ENCODE results near the gene ID1.
"Not testable (repeated sequence)": the region's sequence is repeated elsewhere in the genome, so short reads cannot be mapped to it uniquely, and the experiment has no call there.

ID1 gene

GRCh38 chr20:31628057-31628456 lies 23.0 kb downstream of the ID1 start:
- H3K27ac Mint-ChIP-seq; H3K27me3 Mint-ChIP-seq (ENCODE audit: low read depth); H3K36me3 Mint-ChIP-seq (ENCODE audit: low read depth); H3K9me3 Mint-ChIP-seq; H3K4me1 Mint-ChIP-seq (ENCODE audit: low read depth); H3K4me3 Mint-ChIP-seq: not testable (repeated sequence)

- Mint-ChIP-seq H3K9me3 (no peaks in the 10 kb centered on the region), H3K27me3 (ENCODE audit: low read depth) (no peaks in the 10 kb centered on the region), H3K4me1 (ENCODE audit: low read depth) (peaks cover 4% of the 10 kb centered on the region), H3K27ac (no peak overlapping the region), H3K36me3 (ENCODE audit: low read depth) (no peaks in the 10 kb centered on the region), H3K4me3 (no peak overlapping the region)
Measured at GRCh38 chr20:31630187-31630790, 25.2 kb downstream of the ID1 start.

- Mint-ChIP-seq H3K9me3 (no peaks in the 10 kb centered on the region), H3K27ac (no peak overlapping the region), H3K4me1 (ENCODE audit: low read depth) (peaks cover 4% of the 10 kb centered on the region), H3K27me3 (ENCODE audit: low read depth) (no peaks in the 10 kb centered on the region), H3K36me3 (ENCODE audit: low read depth) (no peaks in the 10 kb centered on the region), H3K4me3 (no peak overlapping the region)
Measured at GRCh38 chr20:31632548-31633338, 27.7 kb downstream of the ID1 start.

- Mint-ChIP-seq H3K36me3 (ENCODE audit: low read depth) (no peaks in the 10 kb centered on the region), H3K27me3 (ENCODE audit: low read depth) (no peaks in the 10 kb centered on the region), H3K4me3 (no peak overlapping the region), H3K9me3 (no peaks in the 10 kb centered on the region), H3K27ac (no peak overlapping the region), H3K4me1 (ENCODE audit: low read depth) (peaks cover 4% of the 10 kb centered on the region)
Measured at GRCh38 chr20:31633339-31633914, 28.3 kb downstream of the ID1 start.

- peaks cover 16% of the 10 kb centered on the region for H3K27me3 Mint-ChIP-seq (ENCODE audit: low read depth)
- no peaks in the 10 kb centered on the region for H3K36me3 Mint-ChIP-seq (ENCODE audit: low read depth)
- no peaks in the 10 kb centered on the region for H3K9me3 Mint-ChIP-seq
- H3K4me1 Mint-ChIP-seq (ENCODE audit: low read depth): no peaks in the 10 kb centered on the region
- H3K4me3 Mint-ChIP-seq: no peak within 1 kb of the TSS
- H3K27ac Mint-ChIP-seq: no peak within 1 kb of the TSS
Measured at GRCh38 chr20:31637660-31638059, 32.6 kb downstream of the ID1 start, which contains the start of gene COX4I2. Gene COX4I2, plus strand, starts transcription at chr20:31637912. Its CDS starts 1,106 bp downstream, at chr20:31639018.

- Mint-ChIP-seq H3K9me3 (no peaks in the 10 kb centered on the region), H3K4me1 (ENCODE audit: low read depth) (peaks cover 5% of the 10 kb centered on the region), H3K36me3 (ENCODE audit: low read depth) (no peaks in the 10 kb centered on the region), H3K4me3 (no peak overlapping the region), H3K27me3 (ENCODE audit: low read depth) (peaks cover 20% of the 10 kb centered on the region), H3K27ac (no peak overlapping the region)
Measured at GRCh38 chr20:31638317-31638716, 33.2 kb downstream of the ID1 start.

- H3K4me3 Mint-ChIP-seq: no peak overlapping the region
- H3K27ac Mint-ChIP-seq: no peak overlapping the region
- H3K27me3 Mint-ChIP-seq (ENCODE audit: low read depth): peaks cover 25% of the 10 kb centered on the region
- no peaks in the 10 kb centered on the region for H3K36me3 Mint-ChIP-seq (ENCODE audit: low read depth)
- H3K9me3 Mint-ChIP-seq: no peaks in the 10 kb centered on the region
- H3K4me1 Mint-ChIP-seq (ENCODE audit: low read depth): peaks cover 5% of the 10 kb centered on the region
Measured at GRCh38 chr20:31638816-31639215, 33.7 kb downstream of the ID1 start.

GRCh38 chr20:31640259-31640658 lies 35.2 kb downstream of the ID1 start:
- peaks cover 5% of the 10 kb centered on the region for H3K4me1 Mint-ChIP-seq (ENCODE audit: low read depth)
- H3K27me3 Mint-ChIP-seq (ENCODE audit: low read depth): peaks cover 29% of the 10 kb centered on the region
- H3K9me3 Mint-ChIP-seq: no peaks in the 10 kb centered on the region
- no peak overlapping the region for H3K27ac Mint-ChIP-seq
- no peaks in the 10 kb centered on the region for H3K36me3 Mint-ChIP-seq (ENCODE audit: low read depth)
- no peak overlapping the region for H3K4me3 Mint-ChIP-seq

- Mint-ChIP-seq H3K9me3 (no peaks in the 10 kb centered on the region), H3K36me3 (ENCODE audit: low read depth) (no peaks in the 10 kb centered on the region), H3K27ac (no peak overlapping the region), H3K27me3 (ENCODE audit: low read depth) (peaks cover 29% of the 10 kb centered on the region), H3K4me3 (no peak overlapping the region), H3K4me1 (ENCODE audit: low read depth) (peaks cover 5% of the 10 kb centered on the region)
Measured at GRCh38 chr20:31641391-31641790, 36.3 kb downstream of the ID1 start.

GRCh38 chr20:31642837-31643236 lies 37.7 kb downstream of the ID1 start:
- Mint-ChIP-seq H3K27me3 (ENCODE audit: low read depth) (peaks cover 29% of the 10 kb centered on the region), H3K27ac (peak overlapping the region; percentile 49), H3K9me3 (no peaks in the 10 kb centered on the region), H3K4me1 (ENCODE audit: low read depth) (peaks cover 5% of the 10 kb centered on the region), H3K4me3 (no peak overlapping the region), H3K36me3 (ENCODE audit: low read depth) (no peaks in the 10 kb centered on the region)

GRCh38 chr20:31643522-31643921 lies 38.4 kb downstream of the ID1 start:
- H3K36me3 Mint-ChIP-seq (ENCODE audit: low read depth): no peaks in the 10 kb centered on the region
- peaks cover 29% of the 10 kb centered on the region for H3K27me3 Mint-ChIP-seq (ENCODE audit: low read depth)
- peaks cover 5% of the 10 kb centered on the region for H3K4me1 Mint-ChIP-seq (ENCODE audit: low read depth)
- H3K4me3 Mint-ChIP-seq: no peak overlapping the region
- no peak overlapping the region for H3K27ac Mint-ChIP-seq
- H3K9me3 Mint-ChIP-seq: no peaks in the 10 kb centered on the region

GRCh38 chr20:31644701-31645100 lies 39.6 kb downstream of the ID1 start:
- Mint-ChIP-seq H3K27ac (no peak overlapping the region), H3K4me3 (no peak overlapping the region), H3K9me3 (no peaks in the 10 kb centered on the region), H3K36me3 (ENCODE audit: low read depth) (no peaks in the 10 kb centered on the region), H3K4me1 (ENCODE audit: low read depth) (peaks cover 5% of the 10 kb centered on the region), H3K27me3 (ENCODE audit: low read depth) (peaks cover 25% of the 10 kb centered on the region)

- H3K9me3 Mint-ChIP-seq; H3K27ac Mint-ChIP-seq; H3K4me1 Mint-ChIP-seq (ENCODE audit: low read depth): not testable (repeated sequence)
Measured at GRCh38 chr20:31648104-31648503, 43.0 kb downstream of the ID1 start.

GRCh38 chr20:31652917-31653396 lies 47.9 kb downstream of the ID1 start:
- no peak overlapping the region for H3K4me3 Mint-ChIP-seq

More at GRCh38 chr20:31648104-31648503, 43.0 kb downstream of the ID1 start:
- H3K4me3 Mint-ChIP-seq; H3K36me3 Mint-ChIP-seq (ENCODE audit: low read depth): not testable (repeated sequence)
- peaks cover 29% of the 10 kb centered on the region for H3K27me3 Mint-ChIP-seq (ENCODE audit: low read depth)

GRCh38 chr20:31653561-31653960 lies 48.5 kb downstream of the ID1 start:
- Mint-ChIP-seq H3K36me3 (ENCODE audit: low read depth) (no peaks in the 10 kb centered on the region), H3K4me3 (no peak overlapping the region), H3K27ac (no peak overlapping the region), H3K4me1 (ENCODE audit: low read depth) (no peaks in the 10 kb centered on the region), H3K27me3 (ENCODE audit: low read depth) (peaks cover 20% of the 10 kb centered on the region), H3K9me3 (no peaks in the 10 kb centered on the region)

More at GRCh38 chr20:31652917-31653396, 47.9 kb downstream of the ID1 start:
- Mint-ChIP-seq H3K9me3 (no peaks in the 10 kb centered on the region), H3K27ac (no peak overlapping the region), H3K27me3 (ENCODE audit: low read depth) (peaks cover 20% of the 10 kb centered on the region), H3K36me3 (ENCODE audit: low read depth) (no peaks in the 10 kb centered on the region), H3K4me1 (ENCODE audit: low read depth) (no peaks in the 10 kb centered on the region)
